K562 (cell line): ENCODE results near the gene ZNF330. TPM values are rescaled to one million over a fixed set of nuclear protein-coding genes. Genes with fewer than 3 reads are reported as not detected.

Source experiments
- ATAC-seq: fragments of 200-7000 bp; cut with Tn5 transposase; 3 replicates; pipeline ENCODE4 v1.9.1; 2020; ENCODE audit warnings: moderate library complexity
- BruUV-seq: library from RNA; stranded (reverse); fragments of 400-500 nt; replicated peaks from 2 replicates; lab custom pipeline; 2021; lab: Mats Ljungman, UMichigan
- CTCF ChIA-PET: fragments of 300-600 bp; formaldehyde crosslinking; extraction: SDS; loops from one replicate; lab custom pipeline; 2021; ENCODE audit warnings: low intra/inter-chr PET ratio; lab: Yijun Ruan, JAX
- POLR2A ChIA-PET: fragments of 300-600, 350-650 bp; sonication (Branson Sonifier 250); formaldehyde crosslinking; extraction: SDS; loops from one replicate; lab custom pipeline; 2021; ENCODE audit warnings: antibody characterized with exemption, inconsistent platforms; lab: Yijun Ruan, JAX
- DNase-seq, 4 experiments: peaks; one replicate each; pipeline versions ENCODE4 v3.0.0 to v3.0.0-alpha.2; 2011 to 2018; ENCODE audit warnings: low spot score in 3 of 4, mixed read lengths in 3 of 4; ENCODE audit errors: extremely low read depth in 1 of 4
- FAIRE-seq: peaks from 2 replicates; lab custom pipeline; 2011; peaks lifted over from hg19 to GRCh38; lab: Jason Lieb, UNC
- H2AFZ ChIP-seq: 2 replicates; pipeline ENCODE4 v1.6.0; 2011; ENCODE audit warnings: low read depth, low read length, control low read depth, inconsistent platforms
- H3K27ac ChIP-seq: fragments of 200-600 bp; 3 replicates; pipeline ENCODE4 v1.8.0; 2011; ENCODE audit warnings: low read depth, mild to moderate bottlenecking, control low read depth, inconsistent platforms, low read length, moderate library complexity, mixed read lengths; ENCODE audit errors: extremely low read depth
- H3K27me3 ChIP-seq, 2 experiments: fragments of 300-600 bp in 1 of 2; 2 replicates in 1 of 2; 3 replicates in 1 of 2; pipeline versions ENCODE4 v1.6.0 to v1.8.0; 2011; ENCODE audit warnings: inconsistent platforms in 2 of 2, low read length in 2 of 2, mild to moderate bottlenecking in 1 of 2, mixed read lengths in 1 of 2, moderate library complexity in 1 of 2; ENCODE audit not compliant: control insufficient read depth in 2 of 2, insufficient read depth in 2 of 2
- H3K36me3 ChIP-seq: fragments of 300-600 bp; 3 replicates; pipeline ENCODE4 v1.8.0; 2011; ENCODE audit warnings: mild to moderate bottlenecking, low read length, inconsistent platforms; ENCODE audit not compliant: control insufficient read depth, insufficient read depth
- H3K4me1 ChIP-seq, 2 experiments: fragments of 200-600 bp in 1 of 2; replicated peaks in 1 of 2; 2 replicates in 1 of 2; 3 replicates in 1 of 2; pipeline versions ENCODE4 v1.5.1 to v1.8.0; 2011; ENCODE audit warnings: inconsistent platforms in 2 of 2, low read length in 2 of 2, mild to moderate bottlenecking in 1 of 2, mixed read lengths in 1 of 2, moderate library complexity in 1 of 2; ENCODE audit not compliant: control insufficient read depth in 2 of 2, insufficient read depth in 2 of 2
- H3K4me2 ChIP-seq: 2 replicates; pipeline ENCODE4 v1.6.1; 2011; ENCODE audit warnings: low read length, control low read depth, inconsistent platforms, mixed read lengths; ENCODE audit not compliant: insufficient read depth
- H3K4me3 ChIP-seq: fragments of 200-600 bp; sonication (generic), shearing (Covaris generic); 2 replicates; pipeline ENCODE4 v1.5.1; 2016; ENCODE audit warnings: control low read depth, inconsistent platforms
- H3K79me2 ChIP-seq: fragments of 200-600 bp; 3 replicates; pipeline ENCODE4 v1.8.0; 2011; ENCODE audit warnings: low read length, inconsistent platforms; ENCODE audit not compliant: control insufficient read depth, insufficient read depth
- H3K9ac ChIP-seq, 2 experiments: 2 replicates each; pipeline versions ENCODE4 v1.6.0 to v1.6.1; 2011; ENCODE audit warnings: low read depth in 2 of 2, low read length in 2 of 2, control low read depth in 1 of 2, inconsistent platforms in 1 of 2, mild to moderate bottlenecking in 1 of 2, mixed read lengths in 1 of 2; ENCODE audit not compliant: insufficient read depth in 1 of 2
- H3K9me1 ChIP-seq: one replicate; pipeline ENCODE4 v1.6.0; 2011; ENCODE audit warnings: inconsistent platforms, mild to moderate bottlenecking, low read length, moderate library complexity; ENCODE audit not compliant: control insufficient read depth, insufficient read depth
- H3K9me3 ChIP-seq: replicated peaks from 2 replicates; pipeline ENCODE4 v1.5.1; 2011; ENCODE audit warnings: low read depth, low read length, inconsistent platforms; ENCODE audit not compliant: control insufficient read depth, insufficient read depth
- H4K20me1 ChIP-seq: replicated peaks from 2 replicates; pipeline ENCODE4 v1.6.1; 2011; ENCODE audit warnings: low read length, inconsistent platforms, mixed read lengths; ENCODE audit not compliant: control insufficient read depth, insufficient read depth
- ARID1B ChIP-seq: fragments of 450-650 bp; IDR thresholded peaks from 2 replicates; pipeline ENCODE4 v1.6.1; 2016; ENCODE audit warnings: antibody characterized with exemption, mild to moderate bottlenecking, inconsistent platforms
- CEBPB ChIP-seq: fragments of 450-650 bp; IDR thresholded peaks from 2 replicates; pipeline ENCODE4 v1.6.1; 2016; ENCODE audit warnings: missing genetic modification characterization, missing compliant biosample characterization
- HLTF ChIP-seq: fragments of 450-650 bp; IDR thresholded peaks from 2 replicates; pipeline ENCODE4 v1.6.1; 2016
- KDM2B ChIP-seq: fragments of 250-450 bp; sonication (Bioruptor Pico); IDR thresholded peaks from 2 replicates; pipeline ENCODE4 v1.8.0; 2021; ENCODE audit warnings: mild to moderate bottlenecking, moderate library complexity
- RBFOX2 ChIP-seq: fragments of 200-400 bp; formaldehyde crosslinking; IDR thresholded peaks from 2 replicates; pipeline ENCODE4 v1.6.1; 2017; ENCODE audit warnings: low read depth, mild to moderate bottlenecking, low read length, moderate library complexity
- RBM39 ChIP-seq: fragments of 200-400 bp; formaldehyde crosslinking; optimal IDR thresholded peaks from 2 replicates; pipeline ENCODE3; 2018; ENCODE audit warnings: low read depth, low read length
- ZNF583 ChIP-seq: fragments of 250-450 bp; sonication (Bioruptor Pico); IDR thresholded peaks from 2 replicates; pipeline ENCODE4 v1.4.0; 2020
- in situ Hi-C: fragments of 300-500 bp; cut with MboI; formaldehyde crosslinking; loops from 4 replicates; pipeline ENCODE4 v1.15.0; 2018; ENCODE audit warnings: inconsistent platforms, mixed read lengths
- intact Hi-C: fragments of 100-400 bp; cut with micrococcal nuclease; formaldehyde crosslinking; loops from 2 replicates; pipeline ENCODE4 v1.14.2; 2022
- polyA plus RNA-seq, 8 experiments: library from polyadenylated mRNA; depleted of rRNA in 4 of 8; stranded (reverse) in 5 of 8; unstranded in 3 of 8; fragments of >200 nt; fragmentation: Nextera tagmentation in 2 of 8; fragmentation: Illumina TruSeq in 1 of 8; extraction: Ambion mirVana in 2 of 8; extraction: Trizol in 1 of 8; gene quantifications; 2 replicates each; pipeline versions ENCODE4 v1.2.1 to v1.2.3, GENCODE V29; 2011 to 2014; ENCODE audit warnings: inconsistent platforms in 1 of 8, missing spikeins in 1 of 8
- total RNA-seq, 7 experiments: library from RNA; depleted of rRNA in 6 of 7; stranded (reverse); fragments of >200 nt in 6 of 7; fragmentation: Illumina TruSeq in 2 of 7; extraction: Trizol in 2 of 7; gene quantifications; 2 replicates each; pipeline versions ENCODE4 v1.2.1 to v1.2.3, GENCODE V29; 2011 to 2021; ENCODE audit warnings: low replicate concordance in 1 of 7
- TF ChIP-seq, protein P1 (sequence below): sonication (generic); formaldehyde crosslinking; IDR thresholded peaks from 2 replicates; pipeline ENCODE4 v1.8.1; 2023; ENCODE audit warnings: mild to moderate bottlenecking, missing genetic modification reagents
- TF ChIP-seq, protein P2 (sequence below), 3 experiments: fragments of 200-800 bp in 1 of 3; fragments of 250-450 bp in 1 of 3; fragments of 450-650 bp in 1 of 3; sonication (Bioruptor Pico) in 1 of 3; sonication (Bioruptor generic) in 1 of 3; formaldehyde crosslinking in 1 of 3; IDR thresholded peaks; 2 replicates each; pipeline versions ENCODE4 v1.6.1 to v1.8.0; 2016 to 2022; ENCODE audit warnings: mild to moderate bottlenecking in 2 of 3, missing genetic modification characterization in 2 of 3, missing compliant biosample characterization in 1 of 3, moderate library complexity in 1 of 3
- TF ChIP-seq, protein P3 (sequence below): fragments of 450-650 bp; formaldehyde crosslinking; IDR thresholded peaks from 2 replicates; pipeline ENCODE4 v1.4.0; 2022; ENCODE audit warnings: mild to moderate bottlenecking, moderate library complexity
- TF ChIP-seq, protein P4 (sequence below): fragments of 450-650 bp; IDR thresholded peaks from 2 replicates; pipeline ENCODE4 v1.7.0; 2016; ENCODE audit warnings: borderline replicate concordance

Gene ZNF330
- total and polyA plus RNA-seq, 9 of the 15 experiments (the other 6 are each of a cell fraction or from before 2014, with no cell fraction given), result 70.0 to 115 (median 92.0) TPM

DNA sequence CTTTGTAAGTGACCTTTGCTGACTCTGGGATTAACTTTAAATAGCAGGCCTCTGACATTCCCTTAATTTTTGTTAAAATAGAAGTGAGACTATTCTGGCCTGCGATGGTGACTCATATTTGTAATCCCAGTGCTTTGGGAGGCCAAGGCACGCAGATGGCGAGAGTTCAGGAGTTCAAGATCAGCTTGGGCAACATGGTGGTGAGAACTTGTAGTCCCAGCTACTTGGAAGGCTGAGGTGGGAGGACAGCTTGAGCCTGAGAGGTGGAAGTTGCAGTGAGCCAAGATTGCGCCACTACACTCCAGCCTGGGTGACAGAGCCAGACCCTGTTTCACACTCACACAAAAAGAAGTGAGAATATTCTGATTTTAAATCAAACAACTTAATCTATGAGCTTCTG is 27.3 kb downstream of the ZNF330 start (continued):
- peak; percentile 28; the same call in 1 of the 2 replicates for TF ChIP-seq ARID1B

DNA sequence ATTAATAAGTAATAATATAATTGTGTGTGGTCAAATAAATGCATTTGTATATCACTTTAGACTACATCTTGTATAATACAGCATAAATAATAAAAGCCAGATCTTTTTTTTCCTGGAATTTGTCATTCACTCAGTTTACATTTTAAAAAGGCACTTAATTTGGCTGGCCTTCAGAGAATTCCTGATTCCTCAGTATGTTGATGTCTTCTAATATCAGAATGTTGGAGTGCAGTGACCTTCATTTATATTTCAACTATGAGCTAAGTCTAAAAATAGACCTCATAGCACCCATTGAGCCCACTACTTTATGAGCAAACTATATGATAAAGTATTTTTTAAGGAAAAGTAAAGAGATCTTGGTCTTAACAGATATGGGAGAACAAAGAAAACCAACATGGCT is 27.8 kb downstream of the ZNF330 start:
- Histone ChIP-seq H3K27ac (no peak overlapping the region), H4K20me1 (no peaks in the 10 kb centered on the region), H3K36me3 (no peaks in the 10 kb centered on the region), H3K4me2 (no peak overlapping the region), H3K79me2 (no peaks in the 10 kb centered on the region), H3K27me3 (no peaks in the 10 kb centered on the region), H2AFZ (peak overlapping the region; percentile 70), H3K9me3 (no peaks in the 10 kb centered on the region; the same call in 1 of the 2 replicates), H3K9me1 (no peaks in the 10 kb centered on the region), H3K4me3 (no peak overlapping the region), H3K4me1 (peaks cover 0 to 13% of the 10 kb centered on the region in 2 experiments; a peak in 3 of 5 replicates), H3K9ac (no peak overlapping the region)
- FAIRE-seq (no peak), DNase-seq (no peak), ATAC-seq (no peak)
- ChIA-PET CTCF (no interaction called here), POLR2A (interaction anchor here (0.7 kb wide), 2 partner anchors 9 to 10 kb away, joined by 3 to 4 read pairs; no protein-coding TSS in a partner anchor)
- intact Hi-C loops, result no loop called here
- in situ Hi-C loops, result no loop called here
- no TSS peak for BruUV-seq
- no peak for TF ChIP-seq HLTF
- no peak for TF ChIP-seq KDM2B (CRISPR knock-in tag)
- TF ChIP-seq, protein P1, sequence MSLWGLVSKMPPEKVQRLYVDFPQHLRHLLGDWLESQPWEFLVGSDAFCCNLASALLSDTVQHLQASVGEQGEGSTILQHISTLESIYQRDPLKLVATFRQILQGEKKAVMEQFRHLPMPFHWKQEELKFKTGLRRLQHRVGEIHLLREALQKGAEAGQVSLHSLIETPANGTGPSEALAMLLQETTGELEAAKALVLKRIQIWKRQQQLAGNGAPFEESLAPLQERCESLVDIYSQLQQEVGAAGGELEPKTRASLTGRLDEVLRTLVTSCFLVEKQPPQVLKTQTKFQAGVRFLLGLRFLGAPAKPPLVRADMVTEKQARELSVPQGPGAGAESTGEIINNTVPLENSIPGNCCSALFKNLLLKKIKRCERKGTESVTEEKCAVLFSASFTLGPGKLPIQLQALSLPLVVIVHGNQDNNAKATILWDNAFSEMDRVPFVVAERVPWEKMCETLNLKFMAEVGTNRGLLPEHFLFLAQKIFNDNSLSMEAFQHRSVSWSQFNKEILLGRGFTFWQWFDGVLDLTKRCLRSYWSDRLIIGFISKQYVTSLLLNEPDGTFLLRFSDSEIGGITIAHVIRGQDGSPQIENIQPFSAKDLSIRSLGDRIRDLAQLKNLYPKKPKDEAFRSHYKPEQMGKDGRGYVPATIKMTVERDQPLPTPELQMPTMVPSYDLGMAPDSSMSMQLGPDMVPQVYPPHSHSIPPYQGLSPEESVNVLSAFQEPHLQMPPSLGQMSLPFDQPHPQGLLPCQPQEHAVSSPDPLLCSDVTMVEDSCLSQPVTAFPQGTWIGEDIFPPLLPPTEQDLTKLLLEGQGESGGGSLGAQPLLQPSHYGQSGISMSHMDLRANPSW, result no peak
- TF ChIP-seq CEBPB, result no peak
- no peak for TF ChIP-seq ZNF583 (CRISPR knock-in tag)
- TF ChIP-seq, protein P2, sequence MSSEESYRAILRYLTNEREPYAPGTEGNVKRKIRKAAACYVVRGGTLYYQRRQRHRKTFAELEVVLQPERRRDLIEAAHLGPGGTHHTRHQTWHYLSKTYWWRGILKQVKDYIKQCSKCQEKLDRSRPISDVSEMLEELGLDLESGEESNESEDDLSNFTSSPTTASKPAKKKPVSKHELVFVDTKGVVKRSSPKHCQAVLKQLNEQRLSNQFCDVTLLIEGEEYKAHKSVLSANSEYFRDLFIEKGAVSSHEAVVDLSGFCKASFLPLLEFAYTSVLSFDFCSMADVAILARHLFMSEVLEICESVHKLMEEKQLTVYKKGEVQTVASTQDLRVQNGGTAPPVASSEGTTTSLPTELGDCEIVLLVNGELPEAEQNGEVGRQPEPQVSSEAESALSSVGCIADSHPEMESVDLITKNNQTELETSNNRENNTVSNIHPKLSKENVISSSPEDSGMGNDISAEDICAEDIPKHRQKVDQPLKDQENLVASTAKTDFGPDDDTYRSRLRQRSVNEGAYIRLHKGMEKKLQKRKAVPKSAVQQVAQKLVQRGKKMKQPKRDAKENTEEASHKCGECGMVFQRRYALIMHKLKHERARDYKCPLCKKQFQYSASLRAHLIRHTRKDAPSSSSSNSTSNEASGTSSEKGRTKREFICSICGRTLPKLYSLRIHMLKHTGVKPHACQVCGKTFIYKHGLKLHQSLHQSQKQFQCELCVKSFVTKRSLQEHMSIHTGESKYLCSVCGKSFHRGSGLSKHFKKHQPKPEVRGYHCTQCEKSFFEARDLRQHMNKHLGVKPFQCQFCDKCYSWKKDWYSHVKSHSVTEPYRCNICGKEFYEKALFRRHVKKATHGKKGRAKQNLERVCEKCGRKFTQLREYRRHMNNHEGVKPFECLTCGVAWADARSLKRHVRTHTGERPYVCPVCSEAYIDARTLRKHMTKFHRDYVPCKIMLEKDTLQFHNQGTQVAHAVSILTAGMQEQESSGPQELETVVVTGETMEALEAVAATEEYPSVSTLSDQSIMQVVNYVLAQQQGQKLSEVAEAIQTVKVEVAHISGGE (CRISPR knock-in tag; IDR thresholded peaks at IDR 0.05), result no peak
- TF ChIP-seq, protein P3, sequence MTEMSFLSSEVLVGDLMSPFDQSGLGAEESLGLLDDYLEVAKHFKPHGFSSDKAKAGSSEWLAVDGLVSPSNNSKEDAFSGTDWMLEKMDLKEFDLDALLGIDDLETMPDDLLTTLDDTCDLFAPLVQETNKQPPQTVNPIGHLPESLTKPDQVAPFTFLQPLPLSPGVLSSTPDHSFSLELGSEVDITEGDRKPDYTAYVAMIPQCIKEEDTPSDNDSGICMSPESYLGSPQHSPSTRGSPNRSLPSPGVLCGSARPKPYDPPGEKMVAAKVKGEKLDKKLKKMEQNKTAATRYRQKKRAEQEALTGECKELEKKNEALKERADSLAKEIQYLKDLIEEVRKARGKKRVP (CRISPR knock-in tag), result no peak
- TF ChIP-seq RBM39, result no peak
- TF ChIP-seq, protein P4, sequence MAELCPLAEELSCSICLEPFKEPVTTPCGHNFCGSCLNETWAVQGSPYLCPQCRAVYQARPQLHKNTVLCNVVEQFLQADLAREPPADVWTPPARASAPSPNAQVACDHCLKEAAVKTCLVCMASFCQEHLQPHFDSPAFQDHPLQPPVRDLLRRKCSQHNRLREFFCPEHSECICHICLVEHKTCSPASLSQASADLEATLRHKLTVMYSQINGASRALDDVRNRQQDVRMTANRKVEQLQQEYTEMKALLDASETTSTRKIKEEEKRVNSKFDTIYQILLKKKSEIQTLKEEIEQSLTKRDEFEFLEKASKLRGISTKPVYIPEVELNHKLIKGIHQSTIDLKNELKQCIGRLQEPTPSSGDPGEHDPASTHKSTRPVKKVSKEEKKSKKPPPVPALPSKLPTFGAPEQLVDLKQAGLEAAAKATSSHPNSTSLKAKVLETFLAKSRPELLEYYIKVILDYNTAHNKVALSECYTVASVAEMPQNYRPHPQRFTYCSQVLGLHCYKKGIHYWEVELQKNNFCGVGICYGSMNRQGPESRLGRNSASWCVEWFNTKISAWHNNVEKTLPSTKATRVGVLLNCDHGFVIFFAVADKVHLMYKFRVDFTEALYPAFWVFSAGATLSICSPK, result no peak
- TF ChIP-seq RBFOX2, result no peak
